ENCODE results near the gene DMD. TPM values are rescaled to one million over a fixed set of nuclear protein-coding genes. Genes with fewer than 3 reads are reported as not detected.

Gene DMD
- total RNA-seq, 4 donors from 2014 or later, result 18.7 to 69.5 (median 38.5) TPM

DNA sequence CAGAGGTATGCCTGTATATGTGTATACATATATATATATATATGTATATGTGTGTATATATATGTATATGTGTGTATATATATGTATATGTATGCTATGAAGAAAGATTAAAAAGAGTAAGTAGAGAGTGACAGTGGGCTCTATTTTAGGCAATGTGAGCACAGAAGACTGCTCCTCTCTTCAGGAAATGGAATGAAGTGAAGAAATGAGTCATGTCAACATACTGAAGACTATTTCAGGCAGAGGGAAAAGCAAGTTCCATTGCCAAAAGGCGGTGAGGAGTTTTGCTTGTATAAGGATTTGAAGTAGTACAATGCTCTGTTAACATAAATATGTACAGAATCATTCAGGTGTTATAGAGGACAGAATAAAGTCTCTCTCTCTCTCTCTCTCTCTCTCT, 1366.3 kb downstream of the DMD start:
- Histone ChIP-seq H3K27me3 (no peaks in the 10 kb centered on the region), H3K4me3 (no peak overlapping the region), H3K4me1 (no peaks in the 10 kb centered on the region), H3K36me3 (no peaks in the 10 kb centered on the region), H3K27ac (no peak overlapping the region), H3K9me3 (no peaks in the 10 kb centered on the region)
- TF ChIP-seq EP300 (IDR thresholded peaks at IDR 0.05), result no peak
- TF ChIP-seq POLR2AphosphoS5 (IDR thresholded peaks at IDR 0.05), result no peak
- TF ChIP-seq POLR2A (IDR thresholded peaks at IDR 0.05), result no peak
- TF ChIP-seq CTCF (IDR thresholded peaks at IDR 0.05), result no peak
- no peak for DNase-seq (ENCODE audit: low spot score in 2 of 2)
- 76% methylated on average over 1 of the region's 1 CpG for WGBS

DNA sequence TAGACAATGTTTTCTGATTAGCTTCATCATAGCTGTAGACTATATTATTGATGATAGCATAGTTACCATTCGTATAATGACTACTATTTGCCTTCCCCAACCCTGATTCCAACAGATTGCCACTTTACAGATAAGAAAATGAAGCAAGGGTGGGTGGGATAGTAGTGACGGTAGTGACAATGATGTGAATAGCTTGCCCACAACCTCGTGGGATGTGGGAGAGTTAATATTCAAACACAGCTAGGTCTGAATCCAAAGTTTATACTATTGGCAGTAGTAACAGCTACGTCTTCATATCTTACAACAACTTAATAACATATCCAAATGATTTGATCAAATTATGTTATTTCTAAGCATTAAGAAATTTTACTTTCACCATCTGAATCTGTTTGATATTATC, 1372.7 kb downstream of the DMD start:
- H3K9me3 ChIP-seq, result no peaks in the 10 kb centered on the region
- no peaks in the 10 kb centered on the region for H3K4me1 ChIP-seq
- H3K27me3 ChIP-seq, result no peaks in the 10 kb centered on the region
- no peak overlapping the region for H3K4me3 ChIP-seq
- no peak for TF ChIP-seq EP300 (IDR thresholded peaks at IDR 0.05)
- no peak for TF ChIP-seq POLR2A (IDR thresholded peaks at IDR 0.05)
- no peak for TF ChIP-seq CTCF (IDR thresholded peaks at IDR 0.05)
- no peak for TF ChIP-seq POLR2AphosphoS5 (IDR thresholded peaks at IDR 0.05)
- H3K36me3 ChIP-seq, result no peaks in the 10 kb centered on the region
- WGBS, result 56% methylated on average over 4 of the region's 4 CpGs
- DNase-seq (ENCODE audit: low spot score in 2 of 2), result no peak
- H3K27ac ChIP-seq, result no peak overlapping the region

GRCh38 chrX:31837445-31838049, 1373.8 kb downstream of the DMD start:
- no peak overlapping the region for H3K27ac ChIP-seq
- no peaks in the 10 kb centered on the region for H3K9me3 ChIP-seq
- TF ChIP-seq CTCF (IDR thresholded peaks at IDR 0.05) (no peak), POLR2A (IDR thresholded peaks at IDR 0.05) (no peak), EP300 (IDR thresholded peaks at IDR 0.05) (no peak), POLR2AphosphoS5 (IDR thresholded peaks at IDR 0.05) (no peak)
- H3K4me1 ChIP-seq, result no peaks in the 10 kb centered on the region
- H3K27me3 ChIP-seq, result no peaks in the 10 kb centered on the region
- H3K36me3 ChIP-seq, result no peaks in the 10 kb centered on the region
- DNase-seq (ENCODE audit: low spot score in 2 of 2), result no peak
- H3K4me3 ChIP-seq, result no peak overlapping the region
- 62% methylated on average over 6 of the region's 6 CpGs for WGBS

DNA sequence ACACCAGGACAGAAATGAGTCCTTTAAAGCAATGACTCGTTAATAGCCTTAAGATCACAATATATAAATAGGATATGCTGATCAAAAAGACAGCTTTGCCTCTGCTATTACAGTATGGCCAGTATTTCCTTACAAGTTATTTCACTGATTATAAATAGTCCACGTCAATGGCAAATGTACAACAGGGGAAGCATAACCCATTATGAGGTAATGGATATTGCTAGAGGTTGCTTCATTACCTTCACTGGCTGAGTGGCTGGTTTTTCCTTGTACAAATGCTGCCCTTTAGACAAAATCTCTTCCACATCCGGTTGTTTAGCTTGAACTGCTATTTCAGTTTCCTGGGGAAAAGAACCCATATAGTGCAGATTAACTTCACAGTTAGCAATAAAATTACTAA, 1374.9 kb downstream of the DMD start:
- WGBS, result 65% methylated on average over 3 of the region's 3 CpGs
- no peaks in the 10 kb centered on the region for H3K36me3 ChIP-seq
- no peak overlapping the region for H3K4me3 ChIP-seq

DNA sequence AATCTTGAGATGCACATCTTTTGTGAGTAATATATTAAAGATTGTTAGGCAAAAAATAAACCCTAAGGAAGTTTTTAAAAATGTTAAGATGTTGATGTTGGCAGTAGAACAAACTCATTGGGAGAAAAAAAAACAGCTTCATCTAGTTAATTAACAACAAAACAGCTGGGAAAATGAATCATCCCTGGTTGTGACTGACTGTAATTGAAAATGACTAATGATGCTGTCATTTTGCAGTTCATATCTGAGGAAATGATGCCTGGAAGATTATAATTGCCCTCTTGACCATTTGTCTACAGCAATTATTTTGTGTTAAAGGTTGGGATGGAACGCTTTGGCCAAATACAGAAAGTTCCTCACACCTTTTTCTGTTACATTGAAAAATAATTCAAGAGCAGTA, 1379.1 kb downstream of the DMD start:
- WGBS, result 0% methylated on average over 1 of the region's 1 CpG
- Histone ChIP-seq H3K4me3 (no peak overlapping the region), H3K27me3 (no peaks in the 10 kb centered on the region), H3K36me3 (no peaks in the 10 kb centered on the region), H3K27ac (no peak overlapping the region), H3K4me1 (no peaks in the 10 kb centered on the region), H3K9me3 (no peaks in the 10 kb centered on the region)
- DNase-seq (ENCODE audit: low spot score in 2 of 2), result no peak
- TF ChIP-seq CTCF (IDR thresholded peaks at IDR 0.05), result no peak
- TF ChIP-seq EP300 (IDR thresholded peaks at IDR 0.05), result no peak
- no peak for TF ChIP-seq POLR2AphosphoS5 (IDR thresholded peaks at IDR 0.05)
- no peak for TF ChIP-seq POLR2A (IDR thresholded peaks at IDR 0.05)

More for the DNA sequence above, 1374.9 kb downstream of the DMD start:
- no peak for DNase-seq (ENCODE audit: low spot score in 2 of 2)
- Histone ChIP-seq H3K4me1 (no peaks in the 10 kb centered on the region), H3K27ac (no peak overlapping the region), H3K9me3 (no peaks in the 10 kb centered on the region), H3K27me3 (no peaks in the 10 kb centered on the region)
- TF ChIP-seq CTCF (IDR thresholded peaks at IDR 0.05), result no peak
- no peak for TF ChIP-seq EP300 (IDR thresholded peaks at IDR 0.05)
- no peak for TF ChIP-seq POLR2AphosphoS5 (IDR thresholded peaks at IDR 0.05)
- TF ChIP-seq POLR2A (IDR thresholded peaks at IDR 0.05), result no peak
